Fibroblast of lung (primary cell): ENCODE measurements around the gene KAT7. TPM values are rescaled to one million over a fixed set of nuclear protein-coding genes. Genes with fewer than 3 reads are reported as not detected.
A peak's percentile ranks its signal among the peaks of the same experiment; 100 is the strongest.

Experiments used
- DNase-seq, 2 donors: peaks; one replicate each; pipeline versions ENCODE4 v3.0.0 to v3.0.0-alpha.2; 2010; ENCODE audit warnings: low read depth in 2 of 2
- H2AFZ ChIP-seq: 2 replicates; pipeline ENCODE4 v1.5.1; 2012; ENCODE audit warnings: low read length, control low read depth, inconsistent platforms
- H3K27ac ChIP-seq: 2 replicates; pipeline ENCODE4 v1.5.1; 2011; ENCODE audit warnings: low read length, control low read depth; ENCODE audit not compliant: insufficient read depth
- H3K27me3 ChIP-seq: 2 replicates; pipeline ENCODE4 v1.5.1; 2011; ENCODE audit warnings: mild to moderate bottlenecking, low read length; ENCODE audit not compliant: control insufficient read depth, insufficient read depth
- H3K36me3 ChIP-seq: 2 replicates; pipeline ENCODE4 v1.5.1; 2011; ENCODE audit warnings: low read length; ENCODE audit not compliant: control insufficient read depth, insufficient read depth
- H3K4me1 ChIP-seq: 2 replicates; pipeline ENCODE4 v1.5.1; 2011; ENCODE audit warnings: low read length; ENCODE audit not compliant: control insufficient read depth, insufficient read depth; ENCODE audit errors: extremely low read depth
- H3K4me2 ChIP-seq: 2 replicates; pipeline ENCODE4 v1.5.1; 2011; ENCODE audit warnings: low read length, control low read depth; ENCODE audit not compliant: insufficient read depth; ENCODE audit errors: extremely low read depth
- H3K4me3 ChIP-seq, 4 experiments: fragments of 200-600 bp in 1 of 4; sonication (generic) in 1 of 4; replicated peaks in 1 of 4; 2 replicates each; pipeline ENCODE4 v1.5.1; 2011 to 2016; ENCODE audit warnings: low read length in 4 of 4, low read depth in 3 of 4, mild to moderate bottlenecking in 3 of 4, control low read depth in 2 of 4, inconsistent platforms in 1 of 4, mixed read lengths in 1 of 4; ENCODE audit not compliant: insufficient read depth in 1 of 4; ENCODE audit errors: control extremely low read depth in 1 of 4
- H3K79me2 ChIP-seq: 2 replicates; pipeline ENCODE4 v1.5.1; 2012; ENCODE audit warnings: mild to moderate bottlenecking, low read length, inconsistent platforms; ENCODE audit not compliant: control insufficient read depth, insufficient read depth
- H3K9ac ChIP-seq: 2 replicates; pipeline ENCODE4 v1.5.1; 2011; ENCODE audit warnings: mild to moderate bottlenecking, low read length, control low read depth; ENCODE audit not compliant: insufficient read depth
- H3K9me3 ChIP-seq: 2 replicates; pipeline ENCODE4 v1.5.1; 2012; ENCODE audit warnings: low read depth, low read length; ENCODE audit not compliant: control insufficient read depth, insufficient read depth
- H4K20me1 ChIP-seq: 2 replicates; pipeline ENCODE4 v1.5.1; 2011; ENCODE audit warnings: low read length; ENCODE audit not compliant: control insufficient read depth, insufficient read depth; ENCODE audit errors: extremely low read depth
- CTCF ChIP-seq, 2 donors: IDR thresholded peaks in 1 of 2; conservative IDR thresholded peaks in 1 of 2; 1 replicate in 1 of 2; 2 replicates in 1 of 2; pipeline ENCODE4 v1.5.1; 2011 to 2012; ENCODE audit warnings: low read length in 2 of 2, control low read depth in 1 of 2, inconsistent platforms in 1 of 2, low read depth in 1 of 2, mild to moderate bottlenecking in 1 of 2
- EZH2 ChIP-seq: IDR thresholded peaks from 2 replicates; pipeline ENCODE4 v1.5.1; 2012; ENCODE audit warnings: low read length, control low read depth, mild to moderate bottlenecking; ENCODE audit errors: missing control alignments
- polyA plus RNA-seq, 2 donors: library from polyadenylated mRNA; depleted of rRNA in 1 of 2; stranded (reverse) in 1 of 2; unstranded in 1 of 2; fragments of >200 nt; gene quantifications; 2 replicates each; pipeline ENCODE4 v1.2.1, GENCODE V29; 2011 to 2012; ENCODE audit warnings: missing spikeins in 1 of 2
- total RNA-seq: library from RNA; depleted of rRNA; stranded (reverse); fragments of >200 nt; gene quantifications from 2 replicates; pipeline ENCODE4 v1.2.1, GENCODE V29; 2014

KAT7 gene
- total and polyA plus RNA-seq, 2 donors (not counting 1 experiment from before 2014, with no cell fraction given): 25.6 to 35.5 TPM

GRCh38 chr17:49775546-49776260 is 12.8 kb upstream of the KAT7 start:
- no peak overlapping the region for H3K4me2 ChIP-seq
- H3K4me1 ChIP-seq: peaks cover 8% of the 10 kb centered on the region
- no peaks in the 10 kb centered on the region for H3K36me3 ChIP-seq
- H3K27me3 ChIP-seq: no peaks in the 10 kb centered on the region
- no peaks in the 10 kb centered on the region for H3K9me3 ChIP-seq
- no peak overlapping the region for H2AFZ ChIP-seq
- H4K20me1 ChIP-seq: no peaks in the 10 kb centered on the region
- TF ChIP-seq CTCF (conservative IDR thresholded peaks at IDR 0.05 in 1 of 2, IDR thresholded peaks at IDR 0.05 in 1 of 2; ENCODE audit: low read depth in 1 of 2, low read length in 2 of 2) (no peak), EZH2 (no peak)
- H3K9ac ChIP-seq: no peak overlapping the region
- no peak overlapping the region for H3K4me3 ChIP-seq
- H3K79me2 ChIP-seq: no peaks in the 10 kb centered on the region
- peak in 1 of 2 donors; percentile 47 for DNase-seq
- H3K27ac ChIP-seq: no peak overlapping the region

DNA sequence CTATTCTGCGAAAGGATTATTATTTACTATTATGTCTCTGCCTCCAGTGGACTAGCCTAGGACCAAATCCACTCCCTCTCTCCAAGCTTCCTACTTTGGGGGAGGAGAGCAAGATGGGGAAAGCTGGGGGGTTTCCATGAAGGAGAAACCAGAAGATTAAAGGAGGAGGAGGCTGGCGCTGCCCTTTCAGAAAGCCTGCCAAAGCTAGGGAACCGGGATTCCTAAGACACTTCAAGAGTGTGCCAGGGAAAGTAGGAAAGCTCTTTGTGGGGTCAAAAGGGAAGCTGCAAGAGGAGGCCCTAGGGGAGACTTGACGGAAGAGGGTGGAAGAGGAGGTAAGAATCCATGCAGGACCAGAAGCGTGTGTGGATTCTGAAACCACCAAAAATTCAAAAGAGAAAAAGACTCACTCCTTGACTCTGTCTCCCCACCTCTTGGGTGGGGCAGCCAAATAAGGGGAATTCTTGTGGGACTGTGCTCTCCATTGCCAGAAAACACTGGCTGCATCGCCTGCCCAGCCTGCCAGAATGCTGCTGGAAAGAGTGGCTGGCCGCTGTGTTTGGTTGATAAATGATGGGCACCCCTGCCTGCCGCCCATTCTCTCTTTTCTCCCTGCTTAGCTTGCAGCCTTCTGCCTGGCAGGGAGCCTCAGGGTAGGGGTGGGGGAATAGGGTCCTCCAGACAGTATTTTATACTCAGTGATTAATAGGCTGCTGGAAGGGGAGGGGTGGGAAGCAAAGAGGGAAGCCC is 11.8 kb upstream of the KAT7 start:
- TF ChIP-seq EZH2 (no peak), CTCF (conservative IDR thresholded peaks at IDR 0.05 in 1 of 2, IDR thresholded peaks at IDR 0.05 in 1 of 2; ENCODE audit: low read depth in 1 of 2, low read length in 2 of 2) (no peak)
- H4K20me1 ChIP-seq: no peaks in the 10 kb centered on the region
- H3K4me2 ChIP-seq: no peak overlapping the region
- H2AFZ ChIP-seq: no peak overlapping the region
- H3K9ac ChIP-seq: no peak overlapping the region
- H3K4me3 ChIP-seq: no peak overlapping the region
- DNase-seq: peak in 1 of 2 donors; percentile 34
- H3K36me3 ChIP-seq: no peaks in the 10 kb centered on the region
- H3K4me1 ChIP-seq: peaks cover 8% of the 10 kb centered on the region
- H3K9me3 ChIP-seq: no peaks in the 10 kb centered on the region
- no peaks in the 10 kb centered on the region for H3K27me3 ChIP-seq
- H3K79me2 ChIP-seq: no peaks in the 10 kb centered on the region
- no peak overlapping the region for H3K27ac ChIP-seq

DNA sequence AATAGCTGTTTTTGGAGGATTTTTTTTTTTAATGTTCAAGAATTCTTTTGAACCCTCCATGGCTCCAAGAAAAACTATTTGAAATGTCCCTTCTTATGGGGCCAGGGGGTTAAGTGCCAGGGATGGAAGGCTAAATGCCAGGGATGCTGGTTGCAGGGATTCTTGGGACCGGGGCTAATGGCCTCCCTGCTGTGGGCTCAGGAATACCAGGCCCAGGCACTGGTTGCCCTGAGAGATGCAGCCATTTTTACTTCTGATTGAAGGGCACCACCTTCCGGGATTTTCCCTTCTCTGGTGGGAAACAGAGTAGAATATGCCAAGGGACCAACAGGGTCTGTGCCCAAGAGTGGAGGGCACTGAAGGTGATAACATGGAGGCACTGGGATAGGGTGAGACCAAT is 10.9 kb upstream of the KAT7 start:
- Histone ChIP-seq H3K4me1 (peaks cover 8% of the 10 kb centered on the region), H3K79me2 (no peaks in the 10 kb centered on the region), H3K9ac (no peak overlapping the region), H3K4me2 (no peak overlapping the region), H3K9me3 (no peaks in the 10 kb centered on the region), H3K27me3 (no peaks in the 10 kb centered on the region), H3K4me3 (no peak overlapping the region), H3K27ac (no peak overlapping the region), H4K20me1 (no peaks in the 10 kb centered on the region), H3K36me3 (no peaks in the 10 kb centered on the region), H2AFZ (no peak overlapping the region)
- no peak for DNase-seq
- TF ChIP-seq CTCF (conservative IDR thresholded peaks at IDR 0.05 in 1 of 2, IDR thresholded peaks at IDR 0.05 in 1 of 2; ENCODE audit: low read depth in 1 of 2, low read length in 2 of 2) (no peak), EZH2 (no peak)
